Neural progenitor cell (in vitro differentiated cells): ENCODE measurements around the gene LYSMD1.

ENCODE experiments used
- EZH2 ChIP-seq: fragments of 200-600 bp; sonication (generic); IDR thresholded peaks from 2 replicates; pipeline ENCODE4 v1.6.1; 2017; ENCODE audit warnings: antibody characterized with exemption, mild to moderate bottlenecking, moderate library complexity
- EZH2phosphoT487 ChIP-seq: fragments of 200-600 bp; sonication (generic); IDR thresholded peaks from 2 replicates; pipeline ENCODE4 v1.6.1; 2017; ENCODE audit warnings: antibody characterized with exemption
- TF ChIP-seq, protein P1 (sequence below): fragments of 200-600 bp; sonication (generic); IDR thresholded peaks from 2 replicates; pipeline ENCODE4 v1.5.1; 2017; ENCODE audit warnings: antibody characterized with exemption, mild to moderate bottlenecking

DNA sequence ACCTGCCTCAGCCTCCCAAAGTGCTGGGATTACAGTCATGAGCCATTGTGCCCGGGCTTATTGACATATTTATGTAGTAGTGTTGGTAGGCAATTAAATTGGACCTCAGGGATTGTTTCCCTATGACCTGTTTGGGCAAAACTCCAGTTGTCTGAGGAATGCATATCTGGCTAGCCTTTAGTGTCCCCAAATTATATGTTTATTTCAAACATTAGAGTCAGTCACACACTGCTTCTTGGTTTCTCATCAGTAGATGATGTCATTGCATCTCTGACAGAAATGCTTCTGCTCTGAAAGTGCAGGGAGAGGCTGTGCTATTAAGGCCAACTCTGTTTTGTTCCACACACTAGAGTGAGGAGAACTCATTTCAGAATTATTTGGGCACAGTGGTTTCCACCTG, 45.1 kb upstream of the LYSMD1 start:
- TF ChIP-seq EZH2phosphoT487 (no peak), EZH2 (no peak)
- TF ChIP-seq, protein P1, sequence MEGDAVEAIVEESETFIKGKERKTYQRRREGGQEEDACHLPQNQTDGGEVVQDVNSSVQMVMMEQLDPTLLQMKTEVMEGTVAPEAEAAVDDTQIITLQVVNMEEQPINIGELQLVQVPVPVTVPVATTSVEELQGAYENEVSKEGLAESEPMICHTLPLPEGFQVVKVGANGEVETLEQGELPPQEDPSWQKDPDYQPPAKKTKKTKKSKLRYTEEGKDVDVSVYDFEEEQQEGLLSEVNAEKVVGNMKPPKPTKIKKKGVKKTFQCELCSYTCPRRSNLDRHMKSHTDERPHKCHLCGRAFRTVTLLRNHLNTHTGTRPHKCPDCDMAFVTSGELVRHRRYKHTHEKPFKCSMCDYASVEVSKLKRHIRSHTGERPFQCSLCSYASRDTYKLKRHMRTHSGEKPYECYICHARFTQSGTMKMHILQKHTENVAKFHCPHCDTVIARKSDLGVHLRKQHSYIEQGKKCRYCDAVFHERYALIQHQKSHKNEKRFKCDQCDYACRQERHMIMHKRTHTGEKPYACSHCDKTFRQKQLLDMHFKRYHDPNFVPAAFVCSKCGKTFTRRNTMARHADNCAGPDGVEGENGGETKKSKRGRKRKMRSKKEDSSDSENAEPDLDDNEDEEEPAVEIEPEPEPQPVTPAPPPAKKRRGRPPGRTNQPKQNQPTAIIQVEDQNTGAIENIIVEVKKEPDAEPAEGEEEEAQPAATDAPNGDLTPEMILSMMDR, result no peak
